ENCODE results near the gene YTHDF1. TPM values are rescaled to one million over a fixed set of nuclear protein-coding genes. Genes with fewer than 3 reads are reported as not detected.
"Not testable (repeated sequence)": the region's sequence is repeated elsewhere in the genome, so short reads cannot be mapped to it uniquely, and the experiment has no call there.

Gene YTHDF1
- 42.4 and 42.6 TPM in 2 replicates for total RNA-seq

DNA sequence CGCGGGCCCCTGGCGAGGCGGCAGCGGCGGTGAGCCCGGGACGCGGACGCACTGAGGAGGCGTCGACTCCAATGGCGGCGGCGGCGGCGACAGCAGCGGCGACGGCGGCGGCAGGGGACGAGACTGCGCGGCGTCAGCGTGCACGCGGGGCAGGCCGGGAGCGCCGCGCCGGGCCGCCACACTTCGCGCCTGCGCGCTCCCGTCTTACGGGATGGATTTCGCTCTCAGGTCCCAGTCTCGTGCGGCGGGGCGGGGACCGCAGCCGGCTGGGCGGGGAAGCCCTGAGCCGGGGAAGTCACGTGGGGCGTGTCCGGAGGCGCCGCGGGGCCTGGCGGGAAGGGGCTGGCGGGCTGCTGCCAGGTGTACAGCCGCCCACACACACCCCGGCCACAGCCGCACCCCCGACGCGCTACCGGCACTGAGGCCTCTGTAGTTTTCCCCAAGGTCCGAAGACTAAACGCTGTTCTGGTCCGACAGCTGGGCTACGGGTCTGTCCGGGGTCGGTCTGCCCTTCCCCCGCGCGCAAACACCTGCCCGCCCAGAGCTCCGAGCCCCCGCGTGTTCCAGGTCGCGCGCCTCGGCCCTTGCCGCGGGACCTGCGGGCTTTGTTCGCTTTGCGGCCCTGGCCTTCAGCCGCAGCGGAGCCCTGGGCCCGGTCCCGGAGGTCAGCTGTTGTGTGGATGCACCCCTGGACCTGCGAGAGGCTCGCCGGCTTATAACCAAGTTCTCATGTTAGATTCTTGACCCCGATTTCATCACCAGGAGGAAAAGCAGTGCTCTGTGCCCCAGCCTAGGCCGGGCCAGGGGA is at the start of gene YTHDF1:
Gene YTHDF1, minus strand, starts transcription at position 91 of the 808 bp plus-strand sequence. CDS start 239 bp downstream, outside the sequence.
- intact Hi-C loops (cut with micrococcal nuclease): loop anchor here (1.0 to 5.0 kb wide), 2 partner anchors 56 to 809 kb away; partner anchors contain the start of genes ARFGAP1 and CABLES2

- intact Hi-C loops (cut with micrococcal nuclease): no loop called here
Measured at GRCh38 chr20:63264519-63264918, 48.6 kb upstream of the YTHDF1 start.

DNA sequence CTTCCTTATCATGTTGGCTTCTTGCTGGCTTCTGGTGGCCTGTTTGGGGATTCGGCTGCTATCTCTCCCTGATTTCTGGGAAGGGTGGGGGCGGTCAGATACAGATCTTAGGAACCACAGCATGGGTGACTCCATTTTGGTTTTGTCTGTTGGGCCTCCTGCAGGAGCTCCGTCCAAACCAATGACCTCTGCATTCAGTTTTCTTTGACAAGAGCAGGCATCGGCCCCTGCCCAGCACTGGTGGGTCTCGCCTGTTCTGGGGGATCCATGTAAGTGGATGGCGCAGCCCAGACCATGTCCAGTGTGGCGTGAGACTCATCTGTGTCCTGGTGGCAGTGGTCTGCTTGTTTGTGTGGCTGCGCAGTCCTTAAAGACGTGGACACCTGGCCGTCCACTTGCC is 48.1 kb upstream of the YTHDF1 start:
- intact Hi-C loops (cut with micrococcal nuclease): no loop called here

- intact Hi-C loops (cut with micrococcal nuclease): no loop called here
Measured at GRCh38 chr20:63262836-63263235, 46.9 kb upstream of the YTHDF1 start.

DNA sequence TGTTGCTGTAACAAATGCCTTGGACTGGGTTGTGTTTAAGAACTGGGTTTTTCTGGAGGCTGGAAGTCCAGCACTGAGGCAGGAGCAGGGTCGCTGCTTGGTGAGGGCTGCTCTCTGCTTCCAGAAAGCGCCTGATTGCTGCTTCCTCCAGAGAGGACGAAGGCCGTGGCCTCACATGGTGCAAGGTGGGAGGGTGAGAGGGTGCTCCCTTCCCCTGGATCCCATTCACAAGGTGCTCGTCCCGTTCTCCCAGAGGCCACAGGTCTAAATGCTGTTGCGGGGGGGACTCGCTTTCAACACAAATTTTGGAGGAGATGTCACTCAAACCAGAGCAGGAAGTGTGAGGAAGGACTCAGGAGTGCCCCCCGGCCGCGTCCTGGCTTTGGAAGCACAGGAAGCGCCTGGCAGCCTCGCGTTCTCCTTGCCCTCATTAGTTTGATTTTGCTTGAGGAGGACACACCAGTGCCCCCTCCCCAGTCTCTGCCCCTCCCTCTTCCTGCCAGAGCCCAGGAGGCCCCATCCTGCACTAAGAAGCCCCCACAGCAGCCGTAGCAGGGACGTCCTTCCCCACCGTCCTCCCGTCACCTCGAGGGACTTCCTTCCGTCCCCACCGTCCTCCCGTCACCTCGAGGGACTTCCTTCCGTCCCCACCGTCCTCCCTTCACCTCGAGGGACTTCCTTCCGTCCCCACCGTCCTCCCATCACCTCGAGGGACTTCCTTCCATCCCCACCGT is 46.0 kb upstream of the YTHDF1 start:
- intact Hi-C loops (cut with micrococcal nuclease): no loop called here

DNA sequence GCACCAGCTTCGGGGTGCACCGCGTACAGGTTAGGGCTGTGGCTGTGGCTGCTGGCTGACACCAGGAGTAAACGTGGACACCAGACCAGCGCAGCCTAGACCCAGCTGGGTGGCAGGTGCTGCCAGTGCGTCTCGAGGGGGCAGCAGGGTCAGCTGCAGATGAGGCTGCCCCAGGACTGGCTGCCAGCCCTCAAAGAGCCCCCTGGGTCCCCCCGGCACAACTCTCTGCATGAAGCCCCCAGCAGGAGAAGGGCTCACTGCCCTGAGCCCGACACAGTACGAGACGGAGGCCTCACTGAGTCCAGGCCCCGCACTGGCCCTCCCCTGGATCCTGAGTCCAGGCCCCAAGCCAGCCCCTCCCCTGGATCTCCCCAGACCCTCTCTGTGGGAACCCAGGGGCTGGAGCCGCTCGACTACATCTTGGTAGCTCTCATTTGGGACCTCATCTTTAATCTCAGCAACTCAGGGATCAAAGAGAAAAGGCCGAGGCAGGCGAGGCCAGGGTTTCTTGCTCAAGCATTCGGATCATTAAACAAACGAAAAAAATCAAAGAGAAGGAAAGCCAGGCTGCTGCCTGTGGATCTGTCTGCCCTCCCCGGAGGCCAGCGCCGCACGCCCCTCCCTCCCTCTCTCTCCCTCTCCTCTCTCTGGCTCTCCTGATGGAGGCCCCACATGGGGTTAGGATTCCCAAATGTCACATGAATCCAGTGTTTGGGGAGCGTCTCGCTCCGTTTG is 45.3 kb upstream of the YTHDF1 start:
- intact Hi-C loops (cut with micrococcal nuclease): no loop called here

GRCh38 chr20:63260521-63260920 is 44.6 kb upstream of the YTHDF1 start:
- intact Hi-C loops (cut with micrococcal nuclease): no loop called here

GRCh38 chr20:63259734-63260460 is 44.0 kb upstream of the YTHDF1 start:
- intact Hi-C loops (cut with micrococcal nuclease): no loop called here

GRCh38 chr20:63258781-63259180 is 42.9 kb upstream of the YTHDF1 start:
- intact Hi-C loops (cut with micrococcal nuclease): no loop called here

- intact Hi-C loops (cut with micrococcal nuclease): no loop called here
Measured at GRCh38 chr20:63257629-63258028, 41.7 kb upstream of the YTHDF1 start.

DNA sequence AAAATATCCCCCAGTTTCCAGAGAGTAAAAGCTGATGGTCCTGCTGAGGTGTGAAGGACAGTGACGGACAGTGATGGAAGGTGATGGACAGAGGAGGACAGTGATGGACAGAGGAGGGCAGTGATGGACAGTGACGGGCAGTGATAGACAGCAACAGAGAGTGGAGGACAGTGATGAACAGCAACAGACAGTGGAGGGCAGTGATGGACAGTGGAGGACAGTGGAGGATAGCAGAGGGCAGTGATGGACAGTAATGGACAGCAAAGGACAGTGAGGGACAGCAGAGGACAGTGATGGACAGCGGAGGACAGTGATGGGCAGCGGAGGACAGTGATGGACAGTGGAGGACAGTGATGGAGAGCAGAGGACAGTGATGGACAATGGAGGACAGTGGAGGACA is 41.0 kb upstream of the YTHDF1 start:
- intact Hi-C loops (cut with micrococcal nuclease): no loop called here

DNA sequence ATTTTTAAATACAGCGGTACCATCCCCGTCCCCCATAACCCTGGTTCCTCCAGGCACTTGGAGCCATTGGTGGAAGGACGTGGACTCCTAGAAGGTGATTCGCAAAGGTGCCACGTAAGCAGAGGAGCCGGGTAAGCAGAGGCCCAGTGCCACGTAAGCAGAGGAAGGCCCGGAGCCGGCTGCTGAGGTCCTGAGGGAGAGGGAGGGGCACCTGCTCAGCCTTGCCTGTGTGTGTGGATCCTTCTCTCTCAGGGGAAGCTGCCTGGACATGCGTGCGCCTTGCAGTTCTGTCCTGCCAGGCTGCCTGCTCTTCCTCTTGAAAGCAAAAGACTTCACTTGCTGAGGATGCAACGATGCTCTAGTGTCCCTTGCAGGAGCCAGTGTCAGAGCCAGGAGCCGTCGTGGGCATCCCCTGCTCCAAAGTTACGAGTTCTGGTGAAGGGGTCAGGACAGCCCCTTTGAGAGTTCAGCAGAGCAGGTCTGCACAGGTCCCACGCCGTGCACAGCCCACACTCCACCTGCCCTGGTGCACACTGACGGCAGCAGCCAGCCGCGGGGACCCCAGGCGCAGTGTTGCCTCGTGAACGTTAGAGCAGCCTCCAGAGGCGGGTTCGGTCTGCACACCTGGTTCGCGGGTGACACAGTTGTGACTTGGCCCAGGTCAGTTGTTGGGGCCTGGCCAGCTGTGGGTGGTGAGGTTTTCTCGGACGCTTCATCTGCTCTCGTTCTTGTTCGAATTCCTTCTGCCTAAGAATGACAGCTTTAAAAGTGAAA is 40.2 kb upstream of the YTHDF1 start:
- intact Hi-C loops (cut with micrococcal nuclease): no loop called here

DNA sequence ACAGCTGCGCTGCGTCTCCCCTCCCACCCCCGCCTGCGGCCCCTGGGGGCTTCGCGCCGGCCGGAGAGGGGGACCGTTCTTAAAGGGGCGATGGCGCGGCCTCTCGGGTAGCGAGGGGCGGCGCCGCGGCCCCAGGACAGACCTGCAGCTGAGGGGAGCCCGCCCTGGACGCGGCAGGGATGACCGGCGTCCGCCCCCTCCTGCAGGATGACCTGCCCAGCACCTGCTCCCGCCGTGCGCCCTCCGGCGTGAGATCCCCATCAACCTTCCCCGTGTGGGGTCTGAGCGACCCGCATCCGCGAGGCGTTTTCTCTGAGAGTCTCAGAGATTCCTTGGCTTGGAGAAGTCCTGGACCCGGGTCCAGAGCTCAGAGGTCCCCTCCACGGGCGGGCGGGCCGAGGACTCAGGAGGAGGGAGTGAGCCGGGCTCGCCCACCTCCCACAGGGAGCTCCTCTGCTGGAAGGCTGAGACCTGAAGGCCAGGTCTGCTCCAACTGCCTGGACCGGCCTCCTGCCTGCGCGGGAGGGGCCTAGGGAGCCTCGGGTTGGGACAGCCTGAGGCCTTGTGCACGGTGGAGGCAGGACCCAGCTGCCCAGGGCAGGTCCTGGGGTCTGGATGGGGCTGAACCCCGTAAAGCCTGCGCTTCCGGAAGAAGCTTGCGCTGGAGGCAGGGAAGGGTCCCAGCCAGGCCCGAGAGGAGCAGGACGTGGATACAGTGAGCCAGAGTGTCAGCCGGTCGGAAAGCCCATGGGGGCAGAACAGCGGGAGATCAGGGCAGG is 38.9 kb upstream of the YTHDF1 start:
- intact Hi-C loops (cut with micrococcal nuclease): no loop called here

DNA sequence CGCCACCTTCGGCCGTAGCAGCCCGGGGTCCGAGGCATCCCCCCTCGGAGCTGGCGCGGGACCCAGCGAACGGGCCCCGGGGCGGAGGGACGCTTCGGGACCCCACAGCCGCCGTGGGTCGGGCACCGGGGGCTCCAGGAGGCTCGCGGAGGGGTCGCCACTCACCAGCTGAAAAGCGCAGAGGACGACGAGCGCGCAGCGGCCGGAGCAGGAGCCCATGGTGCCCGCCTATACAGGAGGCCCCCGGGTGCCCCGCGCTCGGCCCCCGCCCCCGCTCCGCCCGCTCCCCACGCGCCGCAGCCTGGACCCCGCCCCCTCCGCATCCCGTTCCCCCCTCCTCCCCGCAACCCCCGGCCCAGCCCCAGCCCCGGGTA is 38.3 kb upstream of the YTHDF1 start, which contains the start of gene NKAIN4:
Gene NKAIN4, minus strand, starts transcription at position 232 of the 374 bp plus-strand sequence. Its CDS starts 13 bp downstream, at position 219.
- intact Hi-C loops (cut with micrococcal nuclease): no loop called here

- intact Hi-C loops (cut with micrococcal nuclease): no loop called here
Measured at GRCh38 chr20:63253438-63254231, 37.7 kb upstream of the YTHDF1 start.

GRCh38 chr20:63253065-63253437 is 37.1 kb upstream of the YTHDF1 start:
- intact Hi-C loops (cut with micrococcal nuclease): no loop called here

GRCh38 chr20:63252284-63252711 is 36.4 kb upstream of the YTHDF1 start:
- intact Hi-C loops (cut with micrococcal nuclease): no loop called here

- intact Hi-C loops (cut with micrococcal nuclease): not testable (repeated sequence)
Measured at GRCh38 chr20:63251350-63251749, 35.4 kb upstream of the YTHDF1 start.

DNA sequence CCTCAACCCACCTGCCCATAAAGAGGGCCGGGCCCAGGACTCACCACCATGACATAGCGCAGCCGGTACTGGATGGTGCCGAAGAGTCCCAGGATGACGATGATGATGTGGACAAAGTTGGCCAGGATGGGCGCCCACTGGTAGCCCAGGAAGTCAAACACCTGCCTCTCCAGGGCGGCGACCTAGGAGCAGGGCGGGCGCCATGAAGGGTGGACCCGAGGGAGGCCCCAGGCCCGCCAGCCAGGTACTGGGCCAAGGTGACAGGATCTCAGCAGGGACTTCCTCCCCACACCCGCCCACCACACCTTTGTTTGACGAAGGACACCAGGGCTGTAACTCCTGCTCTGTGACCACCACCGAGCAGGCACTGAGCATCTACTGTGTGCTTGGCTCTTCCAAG is 34.0 kb upstream of the YTHDF1 start:
- intact Hi-C loops (cut with micrococcal nuclease): no loop called here
